Fibroblast of skin of right biceps (primary cell): ENCODE data around the gene SART1.

Source experiments
- DNase-seq: peaks from one replicate; pipeline ENCODE4 v3.0.0-alpha.2; 2013

The SART1 gene, protein sequence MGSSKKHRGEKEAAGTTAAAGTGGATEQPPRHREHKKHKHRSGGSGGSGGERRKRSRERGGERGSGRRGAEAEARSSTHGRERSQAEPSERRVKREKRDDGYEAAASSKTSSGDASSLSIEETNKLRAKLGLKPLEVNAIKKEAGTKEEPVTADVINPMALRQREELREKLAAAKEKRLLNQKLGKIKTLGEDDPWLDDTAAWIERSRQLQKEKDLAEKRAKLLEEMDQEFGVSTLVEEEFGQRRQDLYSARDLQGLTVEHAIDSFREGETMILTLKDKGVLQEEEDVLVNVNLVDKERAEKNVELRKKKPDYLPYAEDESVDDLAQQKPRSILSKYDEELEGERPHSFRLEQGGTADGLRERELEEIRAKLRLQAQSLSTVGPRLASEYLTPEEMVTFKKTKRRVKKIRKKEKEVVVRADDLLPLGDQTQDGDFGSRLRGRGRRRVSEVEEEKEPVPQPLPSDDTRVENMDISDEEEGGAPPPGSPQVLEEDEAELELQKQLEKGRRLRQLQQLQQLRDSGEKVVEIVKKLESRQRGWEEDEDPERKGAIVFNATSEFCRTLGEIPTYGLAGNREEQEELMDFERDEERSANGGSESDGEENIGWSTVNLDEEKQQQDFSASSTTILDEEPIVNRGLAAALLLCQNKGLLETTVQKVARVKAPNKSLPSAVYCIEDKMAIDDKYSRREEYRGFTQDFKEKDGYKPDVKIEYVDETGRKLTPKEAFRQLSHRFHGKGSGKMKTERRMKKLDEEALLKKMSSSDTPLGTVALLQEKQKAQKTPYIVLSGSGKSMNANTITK

GRCh38 chr11:65961267-65962140 lies at the start of gene SART1:
TSS of gene SART1 (plus strand) at chr11:65961734. CDS start at chr11:65961781, 47 bp downstream.
- peak; percentile 99 for DNase-seq

- peak; percentile 72 for DNase-seq
Observed at GRCh38 chr11:65912845-65913244, 48.7 kb upstream of the SART1 start.

- no peak for DNase-seq
Observed at GRCh38 chr11:65915101-65915820, 46.3 kb upstream of the SART1 start.

- peak; percentile 99 for DNase-seq
Observed at GRCh38 chr11:65915821-65916251, 45.7 kb upstream of the SART1 start.

- no peak for DNase-seq
Observed at GRCh38 chr11:65916391-65916790, 45.1 kb upstream of the SART1 start.

DNA sequence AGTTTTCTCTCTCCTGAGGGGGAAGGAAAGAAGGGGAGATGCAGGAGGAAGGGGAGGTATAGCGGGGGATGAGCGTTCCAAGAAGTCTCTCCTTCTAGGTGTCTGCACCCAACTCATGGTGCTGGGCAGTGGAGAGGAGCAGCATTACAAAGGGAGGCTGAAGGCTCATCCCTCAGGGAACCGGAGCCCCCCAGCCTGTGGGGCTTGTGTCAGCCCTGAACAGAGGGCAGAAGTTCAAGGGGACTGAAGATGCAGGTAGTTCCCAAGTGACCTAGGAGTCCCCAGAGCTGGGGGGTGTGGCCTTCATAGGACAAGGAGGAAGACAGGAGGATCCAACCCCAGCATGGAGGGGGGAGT lies 44.5 kb upstream of the SART1 start:
- no peak for DNase-seq

GRCh38 chr11:65917434-65918210 lies 43.9 kb upstream of the SART1 start:
- DNase-seq, result no peak

DNA sequence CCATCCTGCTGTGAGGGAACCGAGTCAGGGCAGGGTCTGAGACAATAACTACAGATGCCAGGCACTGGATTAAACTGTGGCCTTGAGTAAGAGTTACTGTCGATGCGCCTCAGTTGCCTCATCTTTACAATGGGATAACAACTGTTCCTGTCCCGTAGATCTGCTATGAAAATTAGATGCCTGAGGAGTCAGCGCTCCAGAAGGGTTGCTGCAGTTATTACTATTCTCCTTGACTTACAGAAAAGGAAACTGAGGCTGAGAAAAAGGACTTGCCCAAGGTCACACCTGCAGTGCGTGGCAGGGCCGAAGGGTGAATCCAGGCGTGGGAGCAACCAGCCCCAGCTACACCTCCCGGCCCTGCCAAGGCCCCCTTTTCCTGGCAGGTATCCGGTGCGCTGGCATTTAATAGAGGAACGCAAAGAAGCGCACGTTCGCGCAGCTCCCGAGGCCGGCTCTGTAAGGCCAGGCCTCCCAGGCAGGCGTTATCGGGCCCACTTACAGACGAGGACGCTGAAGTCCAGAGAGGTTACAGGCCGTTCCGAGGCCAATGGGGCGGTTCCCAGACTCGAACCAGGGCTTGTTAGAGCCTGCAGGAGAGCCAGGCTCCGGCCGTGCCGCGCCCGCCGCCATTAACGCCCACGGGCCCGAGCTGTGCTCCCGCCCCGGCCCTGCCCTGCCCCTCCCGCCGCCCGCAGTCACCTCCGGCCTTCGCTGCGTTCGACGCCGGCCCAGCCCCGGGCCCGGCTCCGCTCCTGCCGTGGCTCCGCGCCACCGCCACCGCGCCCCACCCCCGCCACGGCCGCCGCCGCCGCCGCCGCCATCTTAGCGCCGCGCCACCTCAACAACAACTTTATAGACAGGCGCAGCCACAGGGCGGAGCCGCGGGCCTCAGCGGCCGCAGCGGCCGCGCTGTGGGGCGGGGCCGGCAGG lies 43.1 kb upstream of the SART1 start, which contains the start of gene C11orf68:
C11orf68 (minus strand) TSS at position 852 of the 930 bp plus-strand sequence; CDS start at position 821, 31 bp downstream.
- no peak for DNase-seq

DNA sequence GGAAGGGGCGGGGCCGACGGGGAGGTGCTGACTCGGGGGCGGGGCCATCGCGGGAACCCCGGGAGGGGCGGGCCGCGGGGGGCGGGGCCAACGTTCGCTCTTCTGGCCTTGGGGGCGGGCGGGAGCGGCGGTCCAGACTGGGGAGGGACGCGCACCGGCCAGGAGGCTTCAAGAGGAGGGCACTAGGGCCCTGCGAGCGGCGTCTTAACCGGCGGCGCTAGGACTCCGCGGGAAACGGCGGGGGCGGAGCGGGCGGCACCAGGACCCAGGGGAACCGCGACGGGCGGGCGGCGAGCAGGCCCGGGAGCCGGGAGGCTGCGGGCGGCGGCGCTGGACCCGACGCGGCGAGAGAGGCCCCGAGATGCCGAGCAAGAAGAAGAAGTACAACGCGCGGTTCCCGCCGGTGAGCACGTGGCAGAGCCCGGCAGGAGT lies 42.4 kb upstream of the SART1 start, which contains the start of gene DRAP1:
DRAP1 (plus strand) TSS at position 286 of the 432 bp plus-strand sequence; CDS start at position 362, 76 bp downstream.
- peak; percentile 99 for DNase-seq

DNA sequence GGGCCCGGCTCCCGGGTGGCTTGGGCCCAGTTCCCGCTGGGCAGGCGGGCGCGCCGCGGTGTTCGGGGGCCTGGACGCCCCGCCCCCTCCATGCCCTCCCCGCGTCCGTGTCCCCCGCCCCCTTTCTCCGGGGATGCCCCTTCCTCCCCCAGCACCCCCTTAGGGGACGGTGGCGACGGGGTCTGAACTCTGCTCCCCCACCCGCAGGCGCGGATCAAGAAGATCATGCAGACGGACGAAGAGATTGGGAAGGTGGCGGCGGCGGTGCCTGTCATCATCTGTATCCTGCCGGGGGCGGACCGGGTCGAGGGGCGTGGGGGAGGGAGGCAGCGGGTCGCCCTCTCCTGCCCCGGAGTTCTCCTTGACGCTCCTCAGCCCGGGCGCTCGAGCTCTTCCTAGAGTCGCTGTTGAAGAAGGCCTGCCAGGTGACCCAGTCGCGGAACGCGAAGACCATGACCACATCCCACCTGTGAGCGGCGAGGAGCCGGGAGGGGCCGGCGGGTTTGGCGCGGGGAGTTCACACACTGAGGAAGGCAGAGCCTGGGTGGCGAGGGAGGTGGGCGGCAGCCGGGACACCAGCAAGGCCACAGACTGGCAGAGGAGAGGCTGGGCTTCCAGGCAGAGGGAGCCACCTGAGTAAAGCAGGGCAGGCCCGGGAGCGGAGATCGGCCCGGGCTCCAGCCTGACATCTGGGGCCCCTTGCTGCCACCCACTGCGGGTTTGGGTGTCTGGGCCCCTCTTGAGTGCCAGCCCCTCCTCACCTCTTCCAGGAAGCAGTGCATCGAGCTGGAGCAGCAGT lies 41.8 kb upstream of the SART1 start:
- DNase-seq, result no peak

DNA sequence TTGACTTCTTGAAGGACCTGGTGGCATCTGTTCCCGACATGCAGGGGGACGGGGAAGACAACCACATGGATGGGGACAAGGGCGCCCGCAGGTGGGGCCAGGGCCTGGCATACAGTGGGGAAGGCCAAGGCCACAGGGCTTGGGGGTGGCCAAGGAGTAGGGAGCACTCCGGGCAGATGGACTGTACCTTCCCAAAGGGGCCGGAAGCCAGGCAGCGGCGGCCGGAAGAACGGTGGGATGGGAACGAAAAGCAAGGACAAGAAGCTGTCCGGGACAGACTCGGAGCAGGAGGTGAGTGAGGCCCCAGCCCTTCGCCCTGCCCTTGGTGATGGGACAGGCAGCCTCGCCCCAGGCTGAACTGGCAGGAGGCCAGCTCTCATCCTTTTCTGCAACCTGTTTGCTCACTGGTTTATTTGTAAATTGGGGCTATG lies 41.1 kb upstream of the SART1 start:
- no peak for DNase-seq

GRCh38 chr11:65921033-65921555 lies 40.4 kb upstream of the SART1 start:
- no peak for DNase-seq

DNA sequence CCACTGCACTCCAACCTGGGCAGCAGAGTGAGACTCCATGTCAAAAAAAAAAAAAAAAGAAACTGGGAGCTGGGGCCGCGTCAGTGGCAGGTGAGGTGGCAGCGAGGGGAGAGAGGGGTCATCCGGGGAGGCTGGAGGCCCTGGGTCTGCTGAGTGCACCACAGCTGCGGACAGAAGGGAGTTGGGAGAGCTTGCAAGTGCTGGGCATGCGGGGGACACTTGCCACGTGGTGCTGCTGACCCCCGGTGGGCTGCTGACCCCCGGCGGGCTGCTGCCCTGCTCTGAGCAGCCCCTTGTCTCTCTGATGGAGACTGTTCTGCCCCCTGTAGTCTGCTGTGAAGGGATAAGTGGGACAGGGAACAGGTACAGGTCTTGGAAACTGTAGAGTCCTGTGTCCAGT lies 39.7 kb upstream of the SART1 start:
- no peak for DNase-seq

- no peak for DNase-seq
Observed at GRCh38 chr11:65922565-65922964, 39.0 kb upstream of the SART1 start.

- no peak for DNase-seq
Observed at GRCh38 chr11:65925397-65925796, 36.1 kb upstream of the SART1 start.

DNA sequence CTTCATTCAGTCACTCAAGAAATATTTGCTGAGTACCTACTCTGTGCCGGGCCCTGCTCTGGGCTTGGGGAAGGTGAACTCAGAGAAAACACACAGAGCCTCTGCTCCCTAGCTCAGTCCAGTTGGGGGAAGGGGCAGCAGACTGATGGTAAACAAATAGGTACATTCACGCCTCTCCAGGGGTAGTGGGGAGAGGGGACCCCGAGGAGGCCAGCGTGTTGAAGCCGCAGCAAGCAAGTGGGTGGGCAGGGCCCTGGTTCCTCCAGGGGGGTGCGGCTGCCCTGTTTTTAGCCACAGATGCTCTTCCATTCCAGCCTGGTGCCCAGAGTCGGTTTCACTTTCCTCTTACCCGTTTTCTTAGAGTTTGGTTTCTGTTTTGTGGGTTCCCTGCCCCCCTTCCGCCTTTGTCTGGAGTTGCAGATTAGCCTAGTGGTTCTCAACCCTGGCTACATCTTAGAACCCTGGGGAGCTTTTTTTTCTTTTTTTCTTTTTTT lies 33.6 kb upstream of the SART1 start:
- DNase-seq, result no peak

DNA sequence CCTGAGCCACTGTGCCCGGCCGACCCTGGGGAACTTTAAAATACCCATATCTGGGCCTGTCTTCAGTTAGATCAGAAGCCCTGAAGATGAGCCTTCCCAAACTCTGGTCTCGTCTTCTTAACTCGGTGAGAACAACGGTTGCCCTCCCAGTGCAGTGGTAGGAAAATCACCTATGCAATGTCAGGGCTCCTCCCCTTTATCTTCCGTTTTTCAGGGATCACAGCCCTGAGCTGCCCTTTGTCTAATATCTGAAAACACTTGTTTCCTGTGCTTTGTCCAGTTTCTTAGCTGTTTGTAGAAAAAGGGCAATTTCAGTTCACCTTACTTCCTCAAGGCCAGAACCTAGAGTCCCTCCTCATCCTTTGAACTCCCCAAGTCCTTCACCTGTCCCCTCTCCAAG lies 32.9 kb upstream of the SART1 start:
- no peak for DNase-seq

DNA sequence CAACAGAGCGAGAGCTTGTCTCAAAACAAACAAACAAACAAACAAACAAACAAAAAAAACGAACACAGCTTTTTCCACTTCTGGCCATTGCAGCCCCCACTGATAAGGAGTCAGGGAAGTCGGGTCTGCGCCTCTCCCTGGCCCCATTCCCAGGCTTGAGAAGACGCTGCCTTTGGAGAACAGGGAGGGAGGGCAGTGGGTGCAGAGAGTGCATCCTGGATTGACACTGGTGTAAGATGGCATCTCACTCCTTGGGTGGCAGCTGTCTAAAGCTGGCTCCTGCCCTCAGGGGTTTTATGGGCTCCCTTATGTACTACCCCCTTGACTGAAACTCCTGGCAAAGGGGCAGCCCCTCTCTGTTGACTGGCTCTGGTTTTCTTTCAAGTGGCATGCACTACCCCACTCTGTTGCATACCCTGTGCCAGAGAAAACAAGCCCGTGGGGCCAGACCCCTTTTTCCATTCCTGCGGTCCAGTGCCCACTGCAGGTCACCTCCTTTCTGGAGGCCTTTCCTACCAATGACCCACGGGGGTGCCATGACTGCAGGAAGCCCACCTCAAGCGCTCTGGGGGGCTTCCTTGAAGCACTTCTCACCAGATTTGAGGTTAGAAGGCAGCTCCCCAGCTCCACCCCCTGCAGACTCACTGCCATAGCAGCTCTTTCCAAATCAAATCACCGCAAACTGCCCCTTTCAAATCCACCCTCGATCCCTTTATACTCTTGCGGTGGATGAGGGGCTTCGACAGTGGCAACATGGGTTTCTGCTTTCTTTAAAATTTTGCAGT lies 29.6 kb upstream of the SART1 start:
- no peak for DNase-seq
